Type B pancreatic cell (in vitro differentiated cells): ENCODE results near the gene WDR26. TPM values are rescaled to one million over a fixed set of nuclear protein-coding genes. Genes with fewer than 3 reads are reported as not detected.
A peak's percentile ranks its signal among the peaks of the same experiment; 100 is the strongest.
"Not testable (repeated sequence)": the region's sequence is repeated elsewhere in the genome, so short reads cannot be mapped to it uniquely, and the experiment has no call there.

Experiments used
- DNase-seq: peaks from one replicate; pipeline ENCODE4 v3.0.0; 2021; ENCODE audit warnings: mixed read lengths; ENCODE audit not compliant: unreplicated experiment; ENCODE audit errors: extremely low spot score
- H3K27ac Mint-ChIP-seq: 2 replicates; pipeline ENCODE4 v1.8.0; 2021; ENCODE audit warnings: mild to moderate bottlenecking, mixed read lengths
- H3K27me3 Mint-ChIP-seq: 2 replicates; pipeline ENCODE4 v1.8.0; 2021; ENCODE audit warnings: mixed read lengths
- H3K36me3 Mint-ChIP-seq: 2 replicates; pipeline ENCODE4 v1.8.0; 2021; ENCODE audit warnings: mixed read lengths
- H3K4me1 Mint-ChIP-seq: one replicate; pipeline ENCODE4 v1.8.0; 2021; ENCODE audit warnings: mixed read lengths; ENCODE audit not compliant: unreplicated experiment
- H3K4me3 Mint-ChIP-seq: 2 replicates; pipeline ENCODE4 v1.8.0; 2021; ENCODE audit warnings: mild to moderate bottlenecking, mixed read lengths
- H3K9me3 Mint-ChIP-seq: 2 replicates; pipeline ENCODE4 v1.8.0; 2021; ENCODE audit warnings: mixed read lengths
- total RNA-seq: library from RNA; stranded (reverse); gene quantifications from 2 replicates; pipeline ENCODE4 v1.2.1, GENCODE V29; 2021; ENCODE audit warnings: low replicate concordance
- TF ChIP-seq, protein P1 (sequence below): fragments of 200-600 bp; sonication (generic); conservative IDR thresholded peaks from 2 replicates; pipeline ENCODE4 v1.5.0; 2021; ENCODE audit warnings: antibody characterized with exemption, mild to moderate bottlenecking

Gene WDR26
- total RNA-seq, 1 donor from 2014 or later = 75.1 TPM

DNA sequence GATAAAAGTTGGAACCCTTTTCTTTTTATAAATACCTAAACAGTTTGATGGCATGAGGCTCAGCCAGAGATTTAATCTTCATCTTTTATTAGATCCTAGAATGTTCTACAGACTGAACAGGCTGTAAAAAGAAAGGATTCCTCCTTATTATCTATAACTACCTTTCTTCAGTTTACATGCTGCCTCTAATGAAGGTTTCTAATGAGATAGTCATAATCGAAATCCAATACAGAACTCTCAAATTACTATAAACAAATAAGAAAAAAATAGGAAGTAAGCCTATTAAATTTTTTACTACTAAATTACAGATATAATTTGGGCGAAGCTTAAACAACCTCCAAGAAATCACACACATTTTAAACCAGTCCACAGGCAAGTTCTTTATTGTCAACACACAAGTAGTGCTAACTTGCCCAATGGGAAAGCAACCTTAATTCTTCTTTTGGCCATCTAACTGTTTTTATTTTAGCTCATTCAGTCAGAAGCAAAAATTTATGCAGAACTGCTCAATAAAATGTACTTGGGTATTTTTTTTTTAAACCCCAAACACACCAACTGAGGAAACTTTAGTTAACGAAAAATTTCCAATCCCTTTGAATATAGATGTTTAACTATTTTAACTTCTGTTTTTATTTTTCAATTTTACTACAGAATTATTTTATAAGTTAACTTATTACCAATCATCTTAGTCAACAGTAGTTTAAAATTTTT is 4.8 kb downstream of the WDR26 start:
- TF ChIP-seq, protein P1, sequence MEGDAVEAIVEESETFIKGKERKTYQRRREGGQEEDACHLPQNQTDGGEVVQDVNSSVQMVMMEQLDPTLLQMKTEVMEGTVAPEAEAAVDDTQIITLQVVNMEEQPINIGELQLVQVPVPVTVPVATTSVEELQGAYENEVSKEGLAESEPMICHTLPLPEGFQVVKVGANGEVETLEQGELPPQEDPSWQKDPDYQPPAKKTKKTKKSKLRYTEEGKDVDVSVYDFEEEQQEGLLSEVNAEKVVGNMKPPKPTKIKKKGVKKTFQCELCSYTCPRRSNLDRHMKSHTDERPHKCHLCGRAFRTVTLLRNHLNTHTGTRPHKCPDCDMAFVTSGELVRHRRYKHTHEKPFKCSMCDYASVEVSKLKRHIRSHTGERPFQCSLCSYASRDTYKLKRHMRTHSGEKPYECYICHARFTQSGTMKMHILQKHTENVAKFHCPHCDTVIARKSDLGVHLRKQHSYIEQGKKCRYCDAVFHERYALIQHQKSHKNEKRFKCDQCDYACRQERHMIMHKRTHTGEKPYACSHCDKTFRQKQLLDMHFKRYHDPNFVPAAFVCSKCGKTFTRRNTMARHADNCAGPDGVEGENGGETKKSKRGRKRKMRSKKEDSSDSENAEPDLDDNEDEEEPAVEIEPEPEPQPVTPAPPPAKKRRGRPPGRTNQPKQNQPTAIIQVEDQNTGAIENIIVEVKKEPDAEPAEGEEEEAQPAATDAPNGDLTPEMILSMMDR = no peak
- DNase-seq = no peak
- Mint-ChIP-seq H3K9me3 (no peaks in the 10 kb centered on the region), H3K4me3 (no peak overlapping the region), H3K36me3 (peaks cover 22% of the 10 kb centered on the region), H3K4me1 (peaks cover 26% of the 10 kb centered on the region), H3K27ac (no peak overlapping the region), H3K27me3 (no peaks in the 10 kb centered on the region)

DNA sequence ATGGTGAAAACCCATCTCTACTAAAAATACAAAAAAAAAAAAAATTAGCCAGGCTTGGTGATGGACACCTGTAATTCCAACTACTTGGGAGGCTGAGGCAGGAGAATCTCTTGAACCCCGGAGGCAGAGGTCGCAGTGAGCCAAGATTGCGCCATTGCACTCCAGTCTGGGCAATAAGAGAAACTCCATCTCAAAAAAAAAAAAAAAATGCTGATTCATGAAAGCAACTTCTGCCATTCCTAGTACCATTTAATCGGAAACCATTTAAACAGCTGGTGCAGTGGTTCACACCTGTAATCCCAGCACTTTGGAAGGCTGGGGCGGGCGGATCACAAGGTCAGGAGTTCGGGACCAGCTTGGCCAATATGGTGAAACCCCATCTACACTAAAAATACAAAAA is 5.9 kb downstream of the WDR26 start:
- H3K4me3 Mint-ChIP-seq, H3K27me3 Mint-ChIP-seq, H3K9me3 Mint-ChIP-seq, H3K27ac Mint-ChIP-seq, DNase-seq: not testable (repeated sequence)
- H3K36me3 Mint-ChIP-seq = peaks cover 32% of the 10 kb centered on the region
- peaks cover 26% of the 10 kb centered on the region for H3K4me1 Mint-ChIP-seq

DNA sequence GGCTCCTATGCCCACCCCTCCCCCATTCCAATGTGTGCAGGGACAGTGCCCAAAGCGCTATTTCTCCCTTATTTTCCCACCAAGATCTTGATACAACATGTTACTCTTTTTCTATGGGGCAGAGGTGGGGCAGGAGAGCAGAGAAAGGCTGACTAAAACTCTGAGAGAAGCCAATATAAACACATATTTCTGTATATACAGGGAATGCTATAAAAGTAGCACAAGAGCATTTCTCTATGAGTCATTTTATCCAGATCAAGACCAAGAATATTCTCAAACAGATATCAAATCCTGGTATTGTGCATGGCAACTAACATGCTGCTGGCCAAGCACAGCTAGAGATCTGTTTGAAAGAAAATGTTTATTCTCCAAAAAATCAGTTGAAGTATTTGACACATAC is 7.3 kb downstream of the WDR26 start:
- peaks cover 15% of the 10 kb centered on the region for H3K4me1 Mint-ChIP-seq
- H3K36me3 Mint-ChIP-seq = peaks cover 38% of the 10 kb centered on the region
- DNase-seq = no peak
- H3K27ac Mint-ChIP-seq = no peak overlapping the region
- H3K4me3 Mint-ChIP-seq = no peak overlapping the region
- no peaks in the 10 kb centered on the region for H3K27me3 Mint-ChIP-seq
- TF ChIP-seq, protein P1 = no peak
- H3K9me3 Mint-ChIP-seq = no peaks in the 10 kb centered on the region

DNA sequence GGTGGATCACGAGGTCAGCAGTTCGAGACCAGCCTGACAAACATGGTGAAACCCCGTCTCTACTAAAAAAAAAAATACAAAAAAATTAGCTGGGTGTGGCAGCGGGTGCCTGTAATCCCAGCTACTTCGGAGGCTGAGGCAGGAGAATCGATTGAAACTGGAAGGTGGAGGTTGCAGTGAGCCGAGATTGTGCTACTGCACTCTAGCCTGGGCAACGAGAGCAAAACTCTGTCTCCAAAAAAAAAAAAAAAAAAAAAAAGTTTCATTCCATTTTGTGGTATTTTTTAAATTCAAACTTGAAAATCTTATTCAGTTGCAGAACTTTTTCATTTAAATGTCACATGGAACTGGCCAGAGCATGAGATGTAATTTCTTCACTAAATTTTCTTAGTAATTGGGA is 7.7 kb downstream of the WDR26 start:
- not testable (repeated sequence) for H3K27ac Mint-ChIP-seq, H3K9me3 Mint-ChIP-seq, H3K4me3 Mint-ChIP-seq, DNase-seq, H3K27me3 Mint-ChIP-seq
- Mint-ChIP-seq H3K36me3 (peaks cover 43% of the 10 kb centered on the region), H3K4me1 (peaks cover 11% of the 10 kb centered on the region)

DNA sequence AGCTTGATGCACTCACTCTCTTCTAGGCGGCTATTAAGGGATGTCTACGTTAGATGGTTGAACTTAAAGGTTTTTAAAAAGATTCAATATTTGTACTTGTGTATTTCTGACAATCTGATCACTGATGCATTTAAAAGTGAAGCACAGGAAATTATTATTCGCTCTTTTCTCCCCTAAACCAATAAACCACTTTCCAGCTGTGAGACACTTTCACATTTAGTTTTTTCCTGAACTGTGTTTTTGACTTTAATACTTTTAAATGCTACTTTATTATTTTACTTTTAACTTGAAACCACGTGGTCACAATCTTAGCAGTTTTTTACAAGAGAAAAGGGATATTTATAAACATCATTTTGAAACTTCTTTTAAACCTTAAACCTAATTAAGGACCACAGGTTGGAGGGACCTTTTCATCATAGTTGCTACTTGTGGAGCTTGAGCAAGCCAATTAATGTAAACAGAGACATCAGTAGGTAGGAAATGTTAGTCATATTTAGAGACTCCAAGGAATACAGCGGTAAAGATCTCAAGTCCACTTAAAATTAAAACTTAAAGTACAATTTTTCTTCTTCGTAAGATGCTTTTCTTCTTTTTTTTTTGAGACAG is 9.2 kb downstream of the WDR26 start:
- no peaks in the 10 kb centered on the region for H3K27me3 Mint-ChIP-seq
- H3K9me3 Mint-ChIP-seq = no peaks in the 10 kb centered on the region
- H3K4me3 Mint-ChIP-seq = no peak overlapping the region
- peaks cover under 1% of the 10 kb centered on the region for H3K4me1 Mint-ChIP-seq
- peaks cover 42% of the 10 kb centered on the region for H3K36me3 Mint-ChIP-seq
- DNase-seq = no peak
- no peak overlapping the region for H3K27ac Mint-ChIP-seq
- TF ChIP-seq, protein P1 = no peak

DNA sequence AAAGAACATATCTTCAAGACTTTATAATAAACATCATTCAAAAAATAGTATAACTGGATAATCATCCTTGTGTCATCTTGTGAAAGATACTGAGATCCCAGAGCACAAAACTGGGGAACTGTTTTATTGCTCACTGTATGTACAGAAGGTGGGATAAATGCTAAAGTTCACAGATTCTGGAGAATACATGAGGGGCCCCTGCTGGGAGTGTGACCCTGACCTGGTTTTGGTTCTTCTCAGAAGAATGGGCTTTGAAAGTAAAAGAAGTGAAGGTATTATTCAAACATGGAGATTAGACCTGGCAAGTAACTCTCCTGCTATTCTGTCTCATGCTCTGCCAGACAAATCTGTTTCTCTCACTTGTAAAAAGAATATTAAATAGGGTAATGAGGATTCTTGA is 14.5 kb downstream of the WDR26 start:
- Mint-ChIP-seq H3K27me3 (no peaks in the 10 kb centered on the region), H3K9me3 (no peaks in the 10 kb centered on the region), H3K4me3 (no peak overlapping the region), H3K4me1 (no peaks in the 10 kb centered on the region), H3K36me3 (peaks cover 55% of the 10 kb centered on the region), H3K27ac (peak overlapping the region; percentile 1)
- no peak for DNase-seq
- TF ChIP-seq, protein P1 = no peak
